ENCODE results near the gene EDC4. TPM values are rescaled to one million over a fixed set of nuclear protein-coding genes. Genes with fewer than 3 reads are reported as not detected.

The EDC4 gene
- total RNA-seq, 2 experiments from 2014 or later = 86.6 to 89.6 TPM

- Histone ChIP-seq H3K4me2 (ENCODE audit: low read length) (no peak overlapping the region), H3K4me3 (ENCODE audit: low read depth, low read length, poor library complexity, severe bottlenecking) (no peak overlapping the region), H3K9me2 (ENCODE audit: insufficient read depth, low read length) (no peaks in the 10 kb centered on the region), H3K36me3 (ENCODE audit: insufficient read depth, low read length) (peaks cover 5% of the 10 kb centered on the region; the same call in 1 of the 2 replicates), H4K20me1 (ENCODE audit: insufficient read depth, low read length) (no peaks in the 10 kb centered on the region), H3K4me1 (ENCODE audit: insufficient read depth, low read length, poor library complexity, severe bottlenecking) (no peaks in the 10 kb centered on the region), H3K79me2 (ENCODE audit: insufficient read depth, low read depth, low read length) (no peaks in the 10 kb centered on the region), H3K27ac (ENCODE audit: low read depth, low read length, poor library complexity, severe bottlenecking) (no peak overlapping the region), H3K9me3 (ENCODE audit: low read length) (no peaks in the 10 kb centered on the region), H2AFZ (ENCODE audit: low read length) (no peak overlapping the region)
- no TSS peak for BruUV-seq (replicated peaks)
- intact Hi-C loops (cut with micrococcal nuclease; ENCODE audit: unreplicated experiment) = no loop called here
- ChIA-PET CTCF (ENCODE audit: unreplicated experiment) (no interaction called here), POLR2A (interaction anchor here (0.6 kb wide), 1 partner anchor 20 kb away, joined by 3 read pairs; no protein-coding TSS in a partner anchor)
- TF ChIP-seq EZH2phosphoT487 (IDR thresholded peaks at IDR 0.05; ENCODE audit: borderline replicate concordance, low read depth, low read length) = no peak
- TF ChIP-seq CTCF (conservative IDR thresholded peaks at IDR 0.05; ENCODE audit: low read length) = no peak
- DNase-seq (ENCODE audit: low spot score) = no peak
Observed at GRCh38 chr16:67915831-67916723, 43.2 kb downstream of the EDC4 start.

DNA sequence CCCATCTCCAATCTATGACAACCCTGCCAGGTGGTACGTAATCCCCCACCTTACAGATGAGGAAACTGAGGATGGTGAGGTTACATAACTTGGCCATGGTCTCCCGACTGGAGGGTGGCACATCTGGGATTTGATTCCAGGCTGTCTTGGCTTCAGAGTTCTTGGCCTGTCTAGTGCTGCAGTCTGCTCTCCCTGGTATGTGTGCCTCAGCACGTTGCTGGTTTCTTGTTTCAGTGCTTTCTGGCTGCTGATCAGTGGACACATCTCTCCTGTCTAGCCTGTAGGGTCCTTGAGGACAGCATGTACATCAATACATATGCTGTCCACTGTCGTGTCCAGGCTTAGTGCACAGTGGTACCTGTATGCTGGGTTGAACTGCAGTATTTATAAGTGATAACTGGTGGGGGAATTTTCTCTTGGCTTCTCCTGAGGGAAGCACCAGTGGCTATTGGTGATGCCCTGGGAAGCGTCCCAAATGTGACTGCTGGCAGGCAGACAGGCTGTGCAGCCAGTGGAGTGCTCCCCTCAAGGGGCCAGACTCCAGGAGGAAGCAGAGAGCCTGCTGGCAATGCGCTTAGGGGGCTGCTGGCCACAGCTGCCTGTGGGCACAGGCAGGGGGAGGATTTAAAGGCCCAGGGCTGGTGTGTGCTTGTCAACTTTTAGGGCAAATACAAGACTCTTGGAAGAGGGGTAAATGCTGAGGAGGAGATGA, 44.4 kb downstream of the EDC4 start:
- DNase-seq (ENCODE audit: low spot score) = no peak
- Histone ChIP-seq H3K9me2 (ENCODE audit: insufficient read depth, low read length) (no peaks in the 10 kb centered on the region), H3K4me3 (ENCODE audit: low read depth, low read length, poor library complexity, severe bottlenecking) (no peak overlapping the region), H2AFZ (ENCODE audit: low read length) (no peak overlapping the region), H3K79me2 (ENCODE audit: insufficient read depth, low read depth, low read length) (no peaks in the 10 kb centered on the region), H3K27ac (ENCODE audit: low read depth, low read length, poor library complexity, severe bottlenecking) (no peak overlapping the region), H3K36me3 (ENCODE audit: insufficient read depth, low read length) (peaks cover 5% of the 10 kb centered on the region; the same call in 1 of the 2 replicates), H3K9me3 (ENCODE audit: low read length) (no peaks in the 10 kb centered on the region), H3K4me2 (ENCODE audit: low read length) (no peak overlapping the region), H4K20me1 (ENCODE audit: insufficient read depth, low read length) (no peaks in the 10 kb centered on the region; the same call in 1 of the 2 replicates), H3K4me1 (ENCODE audit: insufficient read depth, low read length, poor library complexity, severe bottlenecking) (no peaks in the 10 kb centered on the region)
- intact Hi-C loops (cut with micrococcal nuclease; ENCODE audit: unreplicated experiment) = no loop called here
- ChIA-PET POLR2A (no interaction called here), CTCF (ENCODE audit: unreplicated experiment) (no interaction called here)
- no peak for TF ChIP-seq CTCF (conservative IDR thresholded peaks at IDR 0.05; ENCODE audit: low read length)
- BruUV-seq (replicated peaks) = no TSS peak

Measured in OCI-LY7 (cell line).